Heart left ventricle (tissue), 13 donors: ENCODE results near the gene WWOX.

Experiments used
- POLR2A ChIP-seq, 2 donors: fragments of 450-650 bp; IDR thresholded peaks; one replicate each; pipeline ENCODE4 v1.6.1; 2017; ENCODE audit warnings: antibody characterized with exemption in 2 of 2, mild to moderate bottlenecking in 2 of 2, moderate library complexity in 2 of 2
- TF ChIP-seq, protein P1 (sequence below), 12 donors: fragments of 200-600 bp; sonication (generic) in 4 of 12; IDR thresholded peaks; one replicate each; pipeline versions ENCODE4 v1.5.0 to v1.8.0; 2018 to 2022; ENCODE audit warnings: antibody characterized with exemption in 12 of 12, mild to moderate bottlenecking in 5 of 12
- donor health status: ischemic (EF 13 %, LVEDD 7.1; RV severe dilation, severe dysfunction).
- donor health status: DM: no; HTN: yes; CAD: no.
- donor health status: DM: no; HTN: no; CAD: no.
- donor health status: ischemic (EF 25% LVEDD 6.9; RV normal size, moderate dysfunction).
- donor health status: ischemic (EF 25% LVEDD 5.7; RV mildly dilated, moderate dysfunction).
- donor health status: ischemic (EF 35%, LVEDD 5.7; RV mildly dilated, moderate dysfunction).
- donor health status: nonischemic (EF 11% LVEDD 7.7; RV severe dilation, severe dysfunction).
- donor health status: DM: yes; HTN: yes; CAD: no.
- donor health status: PGD.
- donor health status: ischemic (EF 29% LVEDD 5.4; RV normal size, mild dysfunction).
- donor health status: nonischemic (EF 23%, LVEDD 6.1; RV moderate dilation, normal function).

- TF ChIP-seq, protein P1, sequence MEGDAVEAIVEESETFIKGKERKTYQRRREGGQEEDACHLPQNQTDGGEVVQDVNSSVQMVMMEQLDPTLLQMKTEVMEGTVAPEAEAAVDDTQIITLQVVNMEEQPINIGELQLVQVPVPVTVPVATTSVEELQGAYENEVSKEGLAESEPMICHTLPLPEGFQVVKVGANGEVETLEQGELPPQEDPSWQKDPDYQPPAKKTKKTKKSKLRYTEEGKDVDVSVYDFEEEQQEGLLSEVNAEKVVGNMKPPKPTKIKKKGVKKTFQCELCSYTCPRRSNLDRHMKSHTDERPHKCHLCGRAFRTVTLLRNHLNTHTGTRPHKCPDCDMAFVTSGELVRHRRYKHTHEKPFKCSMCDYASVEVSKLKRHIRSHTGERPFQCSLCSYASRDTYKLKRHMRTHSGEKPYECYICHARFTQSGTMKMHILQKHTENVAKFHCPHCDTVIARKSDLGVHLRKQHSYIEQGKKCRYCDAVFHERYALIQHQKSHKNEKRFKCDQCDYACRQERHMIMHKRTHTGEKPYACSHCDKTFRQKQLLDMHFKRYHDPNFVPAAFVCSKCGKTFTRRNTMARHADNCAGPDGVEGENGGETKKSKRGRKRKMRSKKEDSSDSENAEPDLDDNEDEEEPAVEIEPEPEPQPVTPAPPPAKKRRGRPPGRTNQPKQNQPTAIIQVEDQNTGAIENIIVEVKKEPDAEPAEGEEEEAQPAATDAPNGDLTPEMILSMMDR (IDR thresholded peaks at IDR 0.05), result no peak
- no peak for TF ChIP-seq POLR2A (IDR thresholded peaks at IDR 0.05)
Measured at GRCh38 chr16:79128706-79129105, 1029.3 kb downstream of the WWOX start.
